Breast epithelium (tissue), 3 donors: ENCODE data around the gene SIGLEC6.

Experiments
- POLR2A ChIP-seq: fragments of 450-650 bp; IDR thresholded peaks from one replicate; pipeline ENCODE4 v1.6.1; 2016; ENCODE audit warnings: antibody characterized with exemption, mild to moderate bottlenecking, moderate library complexity
- POLR2AphosphoS5 ChIP-seq, 3 donors: sonication (generic); formaldehyde crosslinking; IDR thresholded peaks; one replicate each; pipeline ENCODE4 v1.6.1; 2017; ENCODE audit warnings: antibody characterized with exemption in 3 of 3
- TF ChIP-seq, protein P1 (sequence below), 3 donors: fragments of 450-650 bp; IDR thresholded peaks; one replicate each; pipeline ENCODE4 v1.5.1; 2016 to 2017; ENCODE audit warnings: antibody characterized with exemption in 3 of 3, mild to moderate bottlenecking in 3 of 3, moderate library complexity in 3 of 3

- TF ChIP-seq, protein P1, sequence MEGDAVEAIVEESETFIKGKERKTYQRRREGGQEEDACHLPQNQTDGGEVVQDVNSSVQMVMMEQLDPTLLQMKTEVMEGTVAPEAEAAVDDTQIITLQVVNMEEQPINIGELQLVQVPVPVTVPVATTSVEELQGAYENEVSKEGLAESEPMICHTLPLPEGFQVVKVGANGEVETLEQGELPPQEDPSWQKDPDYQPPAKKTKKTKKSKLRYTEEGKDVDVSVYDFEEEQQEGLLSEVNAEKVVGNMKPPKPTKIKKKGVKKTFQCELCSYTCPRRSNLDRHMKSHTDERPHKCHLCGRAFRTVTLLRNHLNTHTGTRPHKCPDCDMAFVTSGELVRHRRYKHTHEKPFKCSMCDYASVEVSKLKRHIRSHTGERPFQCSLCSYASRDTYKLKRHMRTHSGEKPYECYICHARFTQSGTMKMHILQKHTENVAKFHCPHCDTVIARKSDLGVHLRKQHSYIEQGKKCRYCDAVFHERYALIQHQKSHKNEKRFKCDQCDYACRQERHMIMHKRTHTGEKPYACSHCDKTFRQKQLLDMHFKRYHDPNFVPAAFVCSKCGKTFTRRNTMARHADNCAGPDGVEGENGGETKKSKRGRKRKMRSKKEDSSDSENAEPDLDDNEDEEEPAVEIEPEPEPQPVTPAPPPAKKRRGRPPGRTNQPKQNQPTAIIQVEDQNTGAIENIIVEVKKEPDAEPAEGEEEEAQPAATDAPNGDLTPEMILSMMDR (IDR thresholded peaks at IDR 0.05), result no peak
- no peak for TF ChIP-seq POLR2A
- no peak for TF ChIP-seq POLR2AphosphoS5 (IDR thresholded peaks at IDR 0.05)
Measured at GRCh38 chr19:51521781-51522180, 9.7 kb downstream of the SIGLEC6 start.
